ENCODE results near the gene TMEFF1.

- TF ChIP-seq BACH2 (CRISPR knock-in tag; IDR thresholded peaks at IDR 0.05; ENCODE audit: borderline replicate concordance) (no peak), TOX (CRISPR knock-in tag; IDR thresholded peaks at IDR 0.05; ENCODE audit: borderline replicate concordance) (no peak), ZFP30 (CRISPR knock-in tag; IDR thresholded peaks at IDR 0.05) (no peak), CSDC2 (CRISPR knock-in tag; IDR thresholded peaks at IDR 0.05) (no peak), PATZ1 (CRISPR knock-in tag; IDR thresholded peaks at IDR 0.05; ENCODE audit: borderline replicate concordance) (no peak), CREB5 (CRISPR knock-in tag; IDR thresholded peaks at IDR 0.05; ENCODE audit: low read depth) (no peak), ZNF70 (CRISPR knock-in tag; IDR thresholded peaks at IDR 0.05) (no peak)
- TF ChIP-seq, protein P1, sequence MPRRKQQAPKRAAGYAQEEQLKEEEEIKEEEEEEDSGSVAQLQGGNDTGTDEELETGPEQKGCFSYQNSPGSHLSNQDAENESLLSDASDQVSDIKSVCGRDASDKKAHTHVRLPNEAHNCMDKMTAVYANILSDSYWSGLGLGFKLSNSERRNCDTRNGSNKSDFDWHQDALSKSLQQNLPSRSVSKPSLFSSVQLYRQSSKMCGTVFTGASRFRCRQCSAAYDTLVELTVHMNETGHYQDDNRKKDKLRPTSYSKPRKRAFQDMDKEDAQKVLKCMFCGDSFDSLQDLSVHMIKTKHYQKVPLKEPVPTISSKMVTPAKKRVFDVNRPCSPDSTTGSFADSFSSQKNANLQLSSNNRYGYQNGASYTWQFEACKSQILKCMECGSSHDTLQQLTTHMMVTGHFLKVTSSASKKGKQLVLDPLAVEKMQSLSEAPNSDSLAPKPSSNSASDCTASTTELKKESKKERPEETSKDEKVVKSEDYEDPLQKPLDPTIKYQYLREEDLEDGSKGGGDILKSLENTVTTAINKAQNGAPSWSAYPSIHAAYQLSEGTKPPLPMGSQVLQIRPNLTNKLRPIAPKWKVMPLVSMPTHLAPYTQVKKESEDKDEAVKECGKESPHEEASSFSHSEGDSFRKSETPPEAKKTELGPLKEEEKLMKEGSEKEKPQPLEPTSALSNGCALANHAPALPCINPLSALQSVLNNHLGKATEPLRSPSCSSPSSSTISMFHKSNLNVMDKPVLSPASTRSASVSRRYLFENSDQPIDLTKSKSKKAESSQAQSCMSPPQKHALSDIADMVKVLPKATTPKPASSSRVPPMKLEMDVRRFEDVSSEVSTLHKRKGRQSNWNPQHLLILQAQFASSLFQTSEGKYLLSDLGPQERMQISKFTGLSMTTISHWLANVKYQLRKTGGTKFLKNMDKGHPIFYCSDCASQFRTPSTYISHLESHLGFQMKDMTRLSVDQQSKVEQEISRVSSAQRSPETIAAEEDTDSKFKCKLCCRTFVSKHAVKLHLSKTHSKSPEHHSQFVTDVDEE (CRISPR knock-in tag; IDR thresholded peaks at IDR 0.05): no peak
These were observed 129.4 kb downstream of the TMEFF1 start for GRCh38 chr9:100602342-100602801.

Measured in SK-N-SH treated with all-trans-retinoic acid at 6 μM for 48 hours (cell line).